Measurements from ENCODE around the gene TEDDM1. TPM values are rescaled to one million over a fixed set of nuclear protein-coding genes. Genes with fewer than 3 reads are reported as not detected.

TEDDM1 gene
- total and polyA plus RNA-seq, 2 experiments from 2014 or later: not detected

GRCh38 chr1:182383037-182383661 lies 17.3 kb downstream of the TEDDM1 start (continued):
- TF ChIP-seq, protein P1, sequence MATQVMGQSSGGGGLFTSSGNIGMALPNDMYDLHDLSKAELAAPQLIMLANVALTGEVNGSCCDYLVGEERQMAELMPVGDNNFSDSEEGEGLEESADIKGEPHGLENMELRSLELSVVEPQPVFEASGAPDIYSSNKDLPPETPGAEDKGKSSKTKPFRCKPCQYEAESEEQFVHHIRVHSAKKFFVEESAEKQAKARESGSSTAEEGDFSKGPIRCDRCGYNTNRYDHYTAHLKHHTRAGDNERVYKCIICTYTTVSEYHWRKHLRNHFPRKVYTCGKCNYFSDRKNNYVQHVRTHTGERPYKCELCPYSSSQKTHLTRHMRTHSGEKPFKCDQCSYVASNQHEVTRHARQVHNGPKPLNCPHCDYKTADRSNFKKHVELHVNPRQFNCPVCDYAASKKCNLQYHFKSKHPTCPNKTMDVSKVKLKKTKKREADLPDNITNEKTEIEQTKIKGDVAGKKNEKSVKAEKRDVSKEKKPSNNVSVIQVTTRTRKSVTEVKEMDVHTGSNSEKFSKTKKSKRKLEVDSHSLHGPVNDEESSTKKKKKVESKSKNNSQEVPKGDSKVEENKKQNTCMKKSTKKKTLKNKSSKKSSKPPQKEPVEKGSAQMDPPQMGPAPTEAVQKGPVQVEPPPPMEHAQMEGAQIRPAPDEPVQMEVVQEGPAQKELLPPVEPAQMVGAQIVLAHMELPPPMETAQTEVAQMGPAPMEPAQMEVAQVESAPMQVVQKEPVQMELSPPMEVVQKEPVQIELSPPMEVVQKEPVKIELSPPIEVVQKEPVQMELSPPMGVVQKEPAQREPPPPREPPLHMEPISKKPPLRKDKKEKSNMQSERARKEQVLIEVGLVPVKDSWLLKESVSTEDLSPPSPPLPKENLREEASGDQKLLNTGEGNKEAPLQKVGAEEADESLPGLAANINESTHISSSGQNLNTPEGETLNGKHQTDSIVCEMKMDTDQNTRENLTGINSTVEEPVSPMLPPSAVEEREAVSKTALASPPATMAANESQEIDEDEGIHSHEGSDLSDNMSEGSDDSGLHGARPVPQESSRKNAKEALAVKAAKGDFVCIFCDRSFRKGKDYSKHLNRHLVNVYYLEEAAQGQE (IDR thresholded peaks at IDR 0.05; ENCODE audit: unreplicated experiment): no peak
- no peak for TF ChIP-seq CREB1 (CRISPR knock-in tag; IDR thresholded peaks at IDR 0.05; ENCODE audit: low read depth)
- TF ChIP-seq EZH2phosphoT487 (IDR thresholded peaks at IDR 0.05; ENCODE audit: unreplicated experiment): no peak
- TF ChIP-seq EZH2 (IDR thresholded peaks at IDR 0.05; ENCODE audit: low read depth, unreplicated experiment): no peak

GRCh38 chr1:182381962-182382819 lies 18.3 kb downstream of the TEDDM1 start:
- Mint-ChIP-seq H3K27me3 (ENCODE audit: insufficient read depth, low read depth, poor library complexity) (peaks cover 5% of the 10 kb centered on the region), H3K4me3 (no peak overlapping the region), H3K27ac (no peak overlapping the region), H3K4me1 (no peaks in the 10 kb centered on the region), H3K9me3 (no peaks in the 10 kb centered on the region), H3K36me3 (ENCODE audit: low read depth) (peaks cover 59% of the 10 kb centered on the region)
- DNase-seq (ENCODE audit: low spot score) (no peak), ATAC-seq (peak; percentile 33)
- peaks cover 23% of the 10 kb centered on the region for H3K79me2 ChIP-seq (replicated peaks; ENCODE audit: insufficient read depth)
- H2AFZ ChIP-seq: no peak overlapping the region
- no peaks in the 10 kb centered on the region for H3K9me2 ChIP-seq (ENCODE audit: insufficient read depth)
- H3K27me3 ChIP-seq (ENCODE audit: insufficient read depth): no peaks in the 10 kb centered on the region
- H3K4me1 ChIP-seq (ENCODE audit: insufficient read depth): no peaks in the 10 kb centered on the region
- H3F3A ChIP-seq (replicated peaks; ENCODE audit: low read depth): peaks cover 40% of the 10 kb centered on the region
- peaks cover 53% of the 10 kb centered on the region for H3K36me3 ChIP-seq (ENCODE audit: insufficient read depth)
- H3K27ac ChIP-seq (ENCODE audit: low read depth): 0 out of 2 replicates have a peak overlapping the region, but pooled peaks have one; percentile 27
- peaks cover 46% of the 10 kb centered on the region for H4K20me1 ChIP-seq (replicated peaks; ENCODE audit: insufficient read depth)
- H3K4me3 ChIP-seq: no peak overlapping the region
- TF ChIP-seq JUNB (IDR thresholded peaks at IDR 0.05; ENCODE audit: unreplicated experiment) (no peak), POLR2AphosphoS5 (IDR thresholded peaks at IDR 0.05; ENCODE audit: low read depth) (peak; percentile 47), ZNF331 (CRISPR knock-in tag; IDR thresholded peaks at IDR 0.05; ENCODE audit: low read depth) (no peak), EZH2phosphoT487 (IDR thresholded peaks at IDR 0.05; ENCODE audit: unreplicated experiment) (no peak), EZH2 (IDR thresholded peaks at IDR 0.05; ENCODE audit: low read depth, unreplicated experiment) (no peak), CREB1 (CRISPR knock-in tag; IDR thresholded peaks at IDR 0.05; ENCODE audit: low read depth) (no peak), STAT1 (IDR thresholded peaks at IDR 0.05; ENCODE audit: unreplicated experiment) (no peak)
- TF ChIP-seq, protein P1 (IDR thresholded peaks at IDR 0.05; ENCODE audit: unreplicated experiment): no peak
- TF ChIP-seq, protein P2, sequence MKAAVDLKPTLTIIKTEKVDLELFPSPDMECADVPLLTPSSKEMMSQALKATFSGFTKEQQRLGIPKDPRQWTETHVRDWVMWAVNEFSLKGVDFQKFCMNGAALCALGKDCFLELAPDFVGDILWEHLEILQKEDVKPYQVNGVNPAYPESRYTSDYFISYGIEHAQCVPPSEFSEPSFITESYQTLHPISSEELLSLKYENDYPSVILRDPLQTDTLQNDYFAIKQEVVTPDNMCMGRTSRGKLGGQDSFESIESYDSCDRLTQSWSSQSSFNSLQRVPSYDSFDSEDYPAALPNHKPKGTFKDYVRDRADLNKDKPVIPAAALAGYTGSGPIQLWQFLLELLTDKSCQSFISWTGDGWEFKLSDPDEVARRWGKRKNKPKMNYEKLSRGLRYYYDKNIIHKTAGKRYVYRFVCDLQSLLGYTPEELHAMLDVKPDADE (IDR thresholded peaks at IDR 0.05): no peak
- no peak overlapping the region for H3K4me2 ChIP-seq

All from GM23338 (cell line).